GM18867 (cell line): ENCODE measurements around the gene KLHL42.

Source experiments
- ATAC-seq: cut with Tn5 transposase; IDR thresholded peaks from one replicate; pipeline ENCODE4 v1.9.1; 2021; ENCODE audit warnings: mild to moderate bottlenecking, moderate library complexity; ENCODE audit not compliant: unreplicated experiment

Gene KLHL42

GRCh38 chr12:27852117-27852516 is 72.1 kb downstream of the KLHL42 start:
- ATAC-seq: no peak
